Heart right ventricle (tissue), 16 donors: ENCODE results near the gene TMEM130. TPM values are rescaled to one million over a fixed set of nuclear protein-coding genes. Genes with fewer than 3 reads are reported as not detected.

ENCODE experiments used
- ATAC-seq, 8 donors: fragments of 200-7000 bp; cut with Tn5 transposase; one replicate each; pipeline ENCODE4 v1.9.1; 2020; ENCODE audit warnings: mild to moderate bottlenecking in 8 of 8, moderate library complexity in 8 of 8, moderate number of reproducible peaks in 1 of 8
- DNase-seq, 2 donors: peaks; one replicate each; pipeline ENCODE4 v3.0.0-alpha.2; 2020
- H3K27ac ChIP-seq, 10 donors: fragments of 200-600 bp; sonication (generic) in 2 of 10; one replicate each; pipeline versions ENCODE4 v1.5.0 to v1.8.0; 2020 to 2022; ENCODE audit warnings: mild to moderate bottlenecking in 3 of 10
- H3K27me3 ChIP-seq, 7 donors: fragments of 200-600 bp; one replicate each; pipeline ENCODE4 v1.8.0; 2021 to 2022; ENCODE audit warnings: mild to moderate bottlenecking in 2 of 7
- H3K36me3 ChIP-seq, 9 donors: fragments of 200-600 bp; sonication (generic) in 1 of 9; one replicate each; pipeline versions ENCODE4 v1.5.0 to v1.8.0; 2020 to 2022; ENCODE audit warnings: mild to moderate bottlenecking in 2 of 9
- H3K4me1 ChIP-seq, 9 donors: fragments of 200-600 bp; sonication (generic) in 1 of 9; one replicate each; pipeline versions ENCODE4 v1.5.0 to v1.8.0; 2020 to 2022; ENCODE audit warnings: mild to moderate bottlenecking in 4 of 9
- H3K4me3 ChIP-seq, 10 donors: fragments of 200-600 bp; sonication (generic) in 2 of 10; one replicate each; pipeline versions ENCODE4 v1.5.0 to v1.8.0; 2020 to 2022; ENCODE audit warnings: mild to moderate bottlenecking in 7 of 10, moderate library complexity in 2 of 10
- H3K9me3 ChIP-seq, 11 donors: fragments of 200-600 bp in 10 of 11; sonication (generic) in 2 of 11; one replicate each; pipeline versions ENCODE4 v1.5.0 to v1.8.0; 2013 to 2022; ENCODE audit warnings: mild to moderate bottlenecking in 2 of 11, control low read depth in 1 of 11, moderate library complexity in 1 of 11
- WGBS, 2 donors: extraction: QIAGEN DNeasy Blood & Tissue Kit; methylation state at CpG; one replicate each; pipeline ENCODE4 v1.1.7; 2013; ENCODE audit warnings: inconsistent platforms in 1 of 2; 5-methylcytosine and 5-hydroxymethylcytosine counted together
- intact Hi-C, 10 donors: fragments of 100-400 bp; cut with DNase I; formaldehyde crosslinking; loops; one replicate each; pipeline versions ENCODE4 v1.11.1 to v1.14.2; 2022
- polyA plus RNA-seq, 2 donors: library from polyadenylated mRNA; stranded (reverse); fragments of 200-250 nt; gene quantifications; one replicate each; pipeline ENCODE4 v1.2.3, GENCODE V29; 2013
- total RNA-seq, 10 donors: library from RNA; stranded (reverse); fragmentation: NEBNext Ultra II Directional in 3 of 10; extraction: Animal tissue kit (Norgen Biotek cat#: 25700) in 3 of 10; gene quantifications; one replicate each; pipeline versions ENCODE4 v1.2.1 to v1.2.4, GENCODE V29; 2021 to 2023
- TF ChIP-seq, protein P1 (sequence below), 9 donors: fragments of 200-600 bp; sonication (generic) in 2 of 9; IDR thresholded peaks; one replicate each; pipeline versions ENCODE4 v1.5.0 to v1.8.0; 2021 to 2022; ENCODE audit warnings: antibody characterized with exemption in 9 of 9, mild to moderate bottlenecking in 5 of 9, moderate library complexity in 1 of 9
- donor health status: Arrhythmogenic right ventricular cardiomyopathy.
- donor health status: ischemic (EF 13 %, LVEDD 7.1; RV severe dilation, severe dysfunction).
- donor health status: healthy with polysubstance abuse.
- donor health status: DM: no; HTN: yes; CAD: no.
- donor health status: DM: no; HTN: no; CAD: no.
- donor health status: ischemic (EF 25% LVEDD 6.9; RV normal size, moderate dysfunction).
- donor health status: ischemic (EF 25% LVEDD 5.7; RV mildly dilated, moderate dysfunction).
- donor health status: healthy.
- donor health status: DM: yes; HTN: yes; CAD: no.
- donor health status: Ischemic cardiomyopathy.
- donor health status: ischemic (EF 35%, LVEDD 5.7; RV mildly dilated, moderate dysfunction).
- donor health status: nonischemic (EF 11% LVEDD 7.7; RV severe dilation, severe dysfunction).
- donor health status: DM: yes; HTN: yes; CAD: no.
- donor health status: PGD.
- donor health status: ischemic (EF 29% LVEDD 5.4; RV normal size, mild dysfunction).
- donor health status: nonischemic (EF 23%, LVEDD 6.1; RV moderate dilation, normal function).

Gene TMEM130
- total and polyA plus RNA-seq, 12 donors: 0.12 to 1.5 (median 0.25) TPM; not detected in 8

DNA sequence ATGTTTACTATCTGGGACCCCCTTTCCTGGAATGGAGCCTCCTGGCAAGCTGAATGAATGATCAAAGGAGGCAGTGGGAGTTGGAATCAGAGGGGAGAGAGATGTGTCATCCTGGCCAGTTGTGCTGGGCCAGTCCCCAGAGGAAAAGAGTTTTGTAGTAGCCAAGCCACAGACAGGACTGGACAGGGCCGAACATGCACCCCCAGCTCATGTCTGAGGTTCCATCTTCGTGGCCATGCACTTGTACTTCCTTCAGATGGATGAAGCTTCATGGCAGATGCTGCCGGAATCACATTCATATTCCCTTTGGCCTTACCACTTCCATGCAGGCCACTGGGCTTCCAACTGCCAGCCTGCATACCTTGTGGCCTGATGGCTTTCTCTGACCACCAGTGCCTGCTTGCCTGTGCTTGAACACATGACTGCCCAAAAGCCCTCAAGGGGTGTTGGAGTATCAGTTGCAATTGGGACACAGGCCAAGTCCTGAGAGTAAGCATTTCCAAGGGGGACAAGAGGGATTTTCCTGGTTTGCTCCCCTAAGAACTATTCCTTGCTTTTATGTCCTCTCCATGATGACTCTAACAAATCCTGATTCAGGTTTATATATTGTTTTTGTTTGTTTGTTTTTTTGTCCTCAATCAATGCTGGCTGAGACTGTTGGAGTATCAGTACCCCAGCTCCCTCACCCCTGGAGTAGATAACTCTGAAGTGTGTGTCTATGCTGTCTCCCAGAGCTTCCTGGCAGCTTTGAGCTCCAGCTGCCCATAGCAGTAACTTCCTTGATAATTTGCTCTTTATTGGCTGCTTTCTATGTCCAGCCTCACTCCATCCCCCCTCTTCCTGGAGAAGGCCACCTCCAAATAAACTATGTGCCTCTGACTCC lies 63.6 kb downstream of the TMEM130 start:
- TF ChIP-seq, protein P1, sequence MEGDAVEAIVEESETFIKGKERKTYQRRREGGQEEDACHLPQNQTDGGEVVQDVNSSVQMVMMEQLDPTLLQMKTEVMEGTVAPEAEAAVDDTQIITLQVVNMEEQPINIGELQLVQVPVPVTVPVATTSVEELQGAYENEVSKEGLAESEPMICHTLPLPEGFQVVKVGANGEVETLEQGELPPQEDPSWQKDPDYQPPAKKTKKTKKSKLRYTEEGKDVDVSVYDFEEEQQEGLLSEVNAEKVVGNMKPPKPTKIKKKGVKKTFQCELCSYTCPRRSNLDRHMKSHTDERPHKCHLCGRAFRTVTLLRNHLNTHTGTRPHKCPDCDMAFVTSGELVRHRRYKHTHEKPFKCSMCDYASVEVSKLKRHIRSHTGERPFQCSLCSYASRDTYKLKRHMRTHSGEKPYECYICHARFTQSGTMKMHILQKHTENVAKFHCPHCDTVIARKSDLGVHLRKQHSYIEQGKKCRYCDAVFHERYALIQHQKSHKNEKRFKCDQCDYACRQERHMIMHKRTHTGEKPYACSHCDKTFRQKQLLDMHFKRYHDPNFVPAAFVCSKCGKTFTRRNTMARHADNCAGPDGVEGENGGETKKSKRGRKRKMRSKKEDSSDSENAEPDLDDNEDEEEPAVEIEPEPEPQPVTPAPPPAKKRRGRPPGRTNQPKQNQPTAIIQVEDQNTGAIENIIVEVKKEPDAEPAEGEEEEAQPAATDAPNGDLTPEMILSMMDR (IDR thresholded peaks at IDR 0.05): no peak
- intact Hi-C loops: no loop called here

GRCh38 chr7:98802781-98803110 lies 67.1 kb downstream of the TMEM130 start:
- DNase-seq (no peak), ATAC-seq (no peak)
- peaks cover 0 to 5% (median 0%) of the 10 kb centered on the region in 9 donors for H3K4me1 ChIP-seq
- intact Hi-C loops: no loop called here
- no peak overlapping the region for H3K27ac ChIP-seq
- H3K27me3 ChIP-seq: peaks cover 0 to 18% (median 0%) of the 10 kb centered on the region in 7 donors
- TF ChIP-seq, protein P1 (IDR thresholded peaks at IDR 0.05): no peak
- peaks cover 0 to 21% (median 7%) of the 10 kb centered on the region in 11 donors for H3K9me3 ChIP-seq
- WGBS, 2 donors: 89 to 97% methylated on average over 2 of the region's 2 CpGs
- no peak overlapping the region for H3K4me3 ChIP-seq
- no peaks in the 10 kb centered on the region for H3K36me3 ChIP-seq

More for the DNA sequence above, 63.6 kb downstream of the TMEM130 start:
- Histone ChIP-seq H3K27ac (no peak overlapping the region), H3K4me3 (no peak overlapping the region), H3K27me3 (peaks cover 0 to 18% (median 0%) of the 10 kb centered on the region in 7 donors), H3K36me3 (no peaks in the 10 kb centered on the region), H3K4me1 (peaks cover 0 to 5% (median 0%) of the 10 kb centered on the region in 9 donors), H3K9me3 (peaks cover 0 to 14% (median 4%) of the 10 kb centered on the region in 11 donors)
- no peak for ATAC-seq
- DNase-seq: no peak
- WGBS, 2 donors: 72 to 83% methylated on average over 3 of the region's 3 CpGs

DNA sequence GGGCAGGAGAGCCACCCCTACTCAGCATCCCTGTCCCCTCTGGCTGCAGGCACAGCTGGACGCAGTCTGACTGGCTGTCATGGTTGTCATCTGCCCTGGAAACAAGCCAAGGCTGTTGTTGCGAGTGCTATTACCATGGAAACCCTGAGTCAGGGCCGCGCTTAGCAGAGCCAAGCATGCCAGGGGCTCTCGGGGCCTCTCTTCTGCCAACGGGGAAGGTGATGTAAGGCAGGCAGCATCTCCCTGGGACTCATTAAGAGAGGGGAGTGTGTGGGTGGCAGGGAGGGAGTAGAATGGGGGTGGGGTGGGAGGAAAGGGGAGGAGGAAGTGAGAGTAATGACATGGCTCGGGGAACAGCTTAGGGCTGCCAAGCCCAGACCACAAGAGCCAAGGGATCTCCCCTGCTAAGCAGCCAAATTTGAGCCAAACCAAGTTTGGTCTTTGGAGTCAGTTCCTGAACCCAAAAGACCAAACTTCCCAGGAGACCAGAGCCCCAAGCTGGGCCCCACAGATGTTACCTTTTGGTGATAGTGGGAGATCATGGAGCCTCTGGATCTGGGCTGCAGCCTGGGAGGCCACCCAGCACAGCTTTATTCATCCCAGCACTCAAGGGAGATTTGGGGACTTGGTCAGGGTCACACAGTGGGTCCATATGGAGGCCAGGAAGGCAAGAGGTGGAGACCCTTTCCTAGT lies 67.6 kb downstream of the TMEM130 start:
- WGBS, 2 donors: 6 to 8% methylated on average over 7 of the region's 7 CpGs
- intact Hi-C loops: no loop called here
- DNase-seq (peak; percentile 11 to 63), ATAC-seq (peak; percentile 69 to 96 (median 82))
- H3K4me1 ChIP-seq: peaks cover 0 to 5% (median 0%) of the 10 kb centered on the region in 9 donors
- peaks cover 0 to 21% (median 7%) of the 10 kb centered on the region in 11 donors for H3K9me3 ChIP-seq
- no peaks in the 10 kb centered on the region for H3K36me3 ChIP-seq
- peaks cover 0 to 18% (median 0%) of the 10 kb centered on the region in 7 donors for H3K27me3 ChIP-seq
- TF ChIP-seq, protein P1 (IDR thresholded peaks at IDR 0.05): no peak
- no peak overlapping the region for H3K27ac ChIP-seq
- no peak overlapping the region for H3K4me3 ChIP-seq

- TF ChIP-seq, protein P1 (IDR thresholded peaks at IDR 0.05): no peak
- Histone ChIP-seq H3K4me3 (no peak overlapping the region), H3K27ac (no peak overlapping the region), H3K4me1 (peaks cover 0 to 5% (median 0%) of the 10 kb centered on the region in 9 donors), H3K36me3 (no peaks in the 10 kb centered on the region), H3K9me3 (peaks cover 0 to 21% (median 7%) of the 10 kb centered on the region in 11 donors), H3K27me3 (peaks cover 0 to 10% (median 0%) of the 10 kb centered on the region in 7 donors)
- DNase-seq (no peak), ATAC-seq (no peak)
- WGBS, 2 donors: 86 to 89% methylated on average over 4 of the region's 4 CpGs
- intact Hi-C loops: no loop called here
Observed at GRCh38 chr7:98800996-98801395, 68.8 kb downstream of the TMEM130 start.
